IPS-NIHi11 (cell line): ENCODE measurements around the gene KCNH2.
A peak's percentile ranks its signal among the peaks of the same experiment; 100 is the strongest.

Source experiments
- DNase-seq: peaks from one replicate; pipeline ENCODE4 v3.0.0; 2012; ENCODE audit warnings: mixed read lengths, low spot score

The KCNH2 gene

GRCh38 chr7:150959739-150960734 is 18.1 kb downstream of the KCNH2 start:
- DNase-seq: no peak

DNA sequence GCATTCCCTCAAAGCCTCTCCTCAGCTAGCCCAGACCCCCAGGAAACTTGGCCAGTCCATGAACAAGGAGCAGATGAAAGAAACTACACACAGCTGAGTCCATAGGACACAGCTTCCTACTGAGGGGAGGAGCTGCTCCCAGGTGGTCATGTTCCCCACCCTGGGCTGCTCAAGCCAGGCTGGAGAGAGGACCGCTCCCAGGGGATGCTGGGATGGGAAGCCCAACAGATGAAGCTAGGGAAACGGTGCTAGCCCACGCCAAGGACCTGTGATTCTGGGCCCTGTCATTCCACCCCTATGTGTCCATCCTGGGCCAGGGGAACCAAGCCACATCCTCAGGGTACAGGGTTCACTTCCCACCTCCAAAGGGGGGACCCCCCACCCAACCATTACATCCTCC is 19.0 kb downstream of the KCNH2 start:
- DNase-seq: no peak

GRCh38 chr7:150958597-150958996 is 19.5 kb downstream of the KCNH2 start:
- DNase-seq: no peak

DNA sequence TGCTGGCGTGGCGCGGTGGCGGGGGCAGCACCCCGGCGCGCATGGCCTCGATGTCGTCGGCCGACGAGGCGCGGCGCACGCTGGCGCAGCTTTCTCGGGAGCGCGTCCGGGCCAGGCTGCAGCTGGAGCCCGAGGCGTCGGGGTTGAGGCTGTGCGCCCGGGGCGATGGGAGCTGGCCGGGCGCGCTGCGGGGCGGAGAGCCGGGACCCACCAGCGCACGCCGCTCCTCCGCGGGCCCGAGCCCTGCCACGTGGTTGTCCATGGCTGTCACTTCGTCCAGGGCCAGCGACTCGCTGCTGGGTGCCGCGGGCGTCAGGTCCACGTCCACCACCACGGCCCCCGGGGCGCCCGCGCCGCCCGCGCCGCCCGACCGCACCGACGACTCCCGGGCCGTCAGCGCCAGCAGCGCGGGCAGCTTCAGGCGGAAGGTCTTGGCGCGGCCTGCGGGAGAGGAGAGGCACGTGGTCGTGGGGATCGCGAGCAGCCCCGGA is 20.0 kb downstream of the KCNH2 start:
- no peak for DNase-seq

- no peak for DNase-seq
These were observed 20.7 kb downstream of the KCNH2 start for GRCh38 chr7:150957133-150958020.

DNA sequence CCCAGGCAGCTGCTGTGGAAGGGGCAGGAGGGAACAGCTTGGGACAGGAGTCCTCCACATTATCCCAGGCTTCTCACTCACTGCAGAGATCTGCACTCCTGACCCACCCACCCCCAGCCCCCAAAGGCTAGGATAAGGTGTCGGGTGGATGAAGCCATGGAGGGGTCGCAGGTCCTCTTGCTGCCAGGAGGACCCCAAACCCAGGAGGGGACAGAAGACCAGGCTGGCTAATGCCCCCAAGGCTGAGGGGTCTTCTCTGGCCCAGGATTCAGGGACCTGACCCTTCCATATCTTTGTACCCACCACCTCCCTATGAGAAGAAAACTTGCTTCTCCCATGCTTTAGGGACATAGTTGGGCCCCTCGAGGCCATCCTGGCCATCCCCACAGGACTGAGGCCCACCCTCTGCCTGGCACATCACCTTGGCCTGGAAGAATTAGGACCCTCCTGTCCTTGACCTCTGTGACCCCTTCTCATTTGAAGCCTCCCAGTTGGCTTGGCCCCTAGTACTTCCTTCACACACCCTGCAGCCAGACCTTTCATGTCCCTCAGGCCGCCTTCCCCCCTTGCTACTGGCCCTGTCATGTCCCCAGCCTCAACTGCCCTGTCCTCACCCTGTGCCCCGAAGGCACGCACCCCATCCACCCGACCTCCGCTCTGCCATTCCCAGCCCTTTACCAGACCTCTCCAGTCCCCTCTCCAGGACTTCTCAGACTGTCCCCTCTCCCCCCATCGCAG is 21.6 kb downstream of the KCNH2 start:
- DNase-seq: no peak

DNA sequence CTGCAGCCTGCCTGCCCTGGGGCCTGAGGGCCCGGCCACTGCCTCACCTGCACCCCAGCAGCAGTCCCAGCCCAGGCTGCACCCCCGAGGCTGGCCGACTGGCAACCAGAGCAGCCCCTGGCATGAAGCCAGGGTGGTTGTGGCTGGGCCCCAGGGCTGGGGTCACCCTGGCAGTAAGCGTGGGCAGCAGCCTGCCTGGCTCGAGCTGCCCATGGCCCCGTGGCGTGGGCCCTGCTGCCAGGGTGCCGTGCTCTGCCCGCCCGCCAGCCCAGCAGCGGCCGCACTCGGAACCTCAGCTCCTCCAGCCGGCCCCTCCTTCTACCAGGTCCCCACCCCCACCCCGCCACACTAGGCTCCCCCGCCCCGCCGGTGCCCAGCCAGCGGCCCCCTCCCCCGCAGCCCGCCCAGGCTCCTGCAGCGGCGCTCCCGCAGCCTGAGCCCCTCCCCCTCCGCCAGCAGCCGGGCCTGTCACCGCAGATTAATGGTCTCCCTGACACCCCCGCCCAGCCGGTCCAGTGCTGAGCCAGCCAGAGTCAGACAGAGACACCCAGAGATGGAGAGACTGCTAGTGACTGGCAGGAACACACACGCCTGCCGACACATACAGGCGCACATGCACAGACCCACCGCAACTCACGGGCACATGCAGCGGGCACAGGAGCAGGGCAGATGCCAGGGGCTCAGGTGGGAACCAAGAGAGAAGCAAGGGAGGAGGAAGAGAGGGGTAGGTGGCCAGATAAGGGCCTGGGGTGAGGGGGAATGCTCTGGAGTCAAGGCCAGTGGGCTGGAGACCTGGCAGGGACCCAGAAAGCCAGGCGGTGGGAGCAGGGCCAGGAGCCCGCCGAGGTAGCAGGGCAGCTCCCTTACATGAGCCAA is 22.4 kb downstream of the KCNH2 start:
- peak; percentile 86 for DNase-seq

- no peak for DNase-seq
These were observed 23.1 kb downstream of the KCNH2 start for GRCh38 chr7:150954986-150955518.

DNA sequence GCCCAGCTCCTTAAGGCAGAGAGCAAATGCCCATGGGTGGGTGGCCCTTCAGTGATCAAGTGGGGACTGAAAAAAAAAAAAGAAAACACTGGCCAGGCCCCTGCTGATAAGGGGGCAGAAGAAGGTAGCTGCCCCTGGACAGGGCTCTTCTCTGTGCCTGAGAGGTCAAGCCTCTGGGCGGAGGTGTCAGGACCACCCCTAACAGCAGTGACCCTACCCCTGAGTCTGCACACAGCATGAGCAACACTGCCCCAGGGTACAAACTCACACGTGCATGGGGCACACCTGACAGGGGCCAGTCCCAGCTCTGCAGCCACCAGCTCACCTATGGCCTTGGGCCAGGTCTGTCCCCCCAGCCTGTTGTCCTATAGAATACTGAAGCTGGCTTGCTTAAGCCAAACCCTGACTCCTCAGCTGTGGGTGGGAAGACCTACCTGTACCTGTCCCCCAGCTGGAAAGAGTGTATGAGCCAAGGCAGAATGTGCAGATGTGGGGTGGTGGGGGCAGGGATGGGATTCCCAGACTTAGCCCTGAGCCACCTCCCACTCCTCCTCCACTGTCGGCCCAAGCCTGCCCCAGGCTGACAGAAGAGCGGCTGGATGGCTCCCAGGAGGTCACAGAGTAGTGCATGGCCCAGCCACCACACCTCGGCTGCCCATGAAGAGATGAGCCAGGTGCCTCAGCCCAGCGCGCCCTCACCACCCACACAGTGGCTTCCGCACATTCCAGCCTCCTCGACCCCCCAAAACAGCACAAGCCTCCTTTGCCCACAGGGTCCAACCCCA is 23.7 kb downstream of the KCNH2 start:
- no peak for DNase-seq

GRCh38 chr7:150953061-150953997 is 24.8 kb downstream of the KCNH2 start:
- DNase-seq: no peak

GRCh38 chr7:150952331-150953050 is 25.6 kb downstream of the KCNH2 start:
- DNase-seq: no peak

GRCh38 chr7:150951521-150951920 is 26.6 kb downstream of the KCNH2 start:
- no peak for DNase-seq

DNA sequence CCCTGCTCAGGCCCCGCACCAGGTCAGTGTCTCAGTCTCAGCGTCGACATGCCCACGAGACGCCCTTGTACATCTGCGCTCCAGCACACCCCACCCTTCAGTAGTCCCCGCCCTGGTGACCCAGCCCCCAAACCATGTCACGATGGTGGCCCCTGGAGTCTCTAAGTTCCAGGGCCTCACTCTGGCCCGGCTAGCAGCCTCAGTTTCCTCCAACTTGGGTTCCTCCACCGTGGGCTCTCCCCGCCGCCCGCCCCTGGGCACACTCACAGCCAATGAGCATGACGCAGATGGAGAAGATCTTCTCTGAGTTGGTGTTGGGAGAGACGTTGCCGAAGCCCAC is 27.0 kb downstream of the KCNH2 start:
- DNase-seq: no peak

DNA sequence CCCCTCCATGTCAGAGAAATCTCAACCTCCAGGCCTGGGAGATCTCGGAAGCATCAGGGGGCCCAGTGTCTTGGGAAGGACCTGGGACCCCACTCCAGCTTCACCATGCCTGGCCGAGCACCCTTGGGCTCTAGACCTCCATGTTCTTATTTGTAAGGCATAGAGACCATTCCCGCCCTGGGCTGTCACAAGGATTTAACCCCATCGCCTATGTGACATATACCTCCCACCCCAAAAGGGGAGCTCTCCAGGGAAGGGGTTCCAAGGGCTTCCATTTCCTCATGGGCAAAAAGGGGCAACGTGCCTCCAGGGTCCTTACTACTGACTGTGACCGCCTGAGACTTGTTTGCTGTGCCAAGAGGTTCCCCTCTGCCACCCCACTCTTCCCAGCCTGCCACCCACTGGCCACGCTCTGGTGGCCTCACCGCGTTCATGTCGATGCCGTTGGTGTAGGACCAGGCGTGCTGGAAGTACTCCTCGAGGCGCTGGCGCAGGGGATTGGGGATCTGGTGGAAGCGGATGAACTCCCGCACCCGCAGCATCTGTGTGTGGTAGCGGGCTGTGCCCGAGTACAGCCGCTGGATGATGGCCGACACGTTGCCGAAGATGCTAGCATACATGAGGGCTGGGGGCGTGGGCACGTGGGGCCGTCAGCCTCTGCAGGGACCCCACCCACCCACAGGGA is 27.5 kb downstream of the KCNH2 start:
- no peak for DNase-seq

GRCh38 chr7:150949971-150950491 is 28.1 kb downstream of the KCNH2 start:
- DNase-seq: no peak

- DNase-seq: no peak
These were observed 28.6 kb downstream of the KCNH2 start for GRCh38 chr7:150949564-150949963.

DNA sequence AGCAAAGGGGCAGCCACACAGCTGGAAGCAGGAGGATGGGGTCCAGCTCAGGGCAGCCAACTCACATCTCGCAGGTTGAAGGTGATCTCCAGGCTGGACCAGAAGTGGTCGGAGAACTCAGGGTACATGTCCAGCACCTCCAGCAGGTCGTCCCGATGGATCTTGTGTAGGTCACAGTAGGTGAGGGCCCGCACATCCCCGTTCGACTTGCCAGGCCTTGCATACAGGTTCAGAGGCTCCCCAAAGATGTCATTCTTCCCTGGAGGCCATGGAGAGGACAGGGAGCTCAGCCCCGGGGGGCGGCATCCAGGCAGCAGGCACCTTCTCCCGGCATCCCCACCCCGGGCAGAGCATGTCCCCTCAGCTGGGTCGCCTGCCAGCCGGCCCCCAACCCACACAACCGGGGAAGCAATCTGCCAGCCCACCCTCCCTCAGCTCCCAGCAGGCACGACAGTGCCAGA is 29.3 kb downstream of the KCNH2 start:
- DNase-seq: no peak
